Left lung (tissue), 10 donors: ENCODE measurements around the gene DCAF8. TPM values are rescaled to one million over a fixed set of nuclear protein-coding genes. Genes with fewer than 3 reads are reported as not detected.

Source experiments
- ATAC-seq: fragments of 200-7000 bp; cut with Tn5 transposase; one replicate; pipeline ENCODE4 v1.9.1; 2020; ENCODE audit warnings: moderate library complexity
- DNase-seq, 4 donors: peaks; one replicate each; pipeline ENCODE4 v3.0.0-alpha.2; 2013 to 2020
- H3K27ac ChIP-seq, 2 donors: fragments of 200-600 bp; sonication (generic) in 1 of 2; one replicate each; pipeline versions ENCODE4 v1.5.0 to v1.8.0; 2020 to 2021
- H3K27me3 ChIP-seq, 2 donors: fragments of 200-600 bp; sonication (generic) in 1 of 2; one replicate each; pipeline versions ENCODE4 v1.5.0 to v1.8.0; 2020 to 2021
- H3K36me3 ChIP-seq, 2 donors: fragments of 200-600 bp; sonication (generic) in 1 of 2; one replicate each; pipeline versions ENCODE4 v1.5.0 to v1.8.0; 2020 to 2021
- H3K4me1 ChIP-seq, 2 donors: fragments of 200-600 bp; one replicate each; pipeline ENCODE4 v1.8.0; 2021
- H3K4me3 ChIP-seq, 2 donors: fragments of 200-600 bp; sonication (generic) in 1 of 2; one replicate each; pipeline versions ENCODE4 v1.5.0 to v1.8.0; 2020 to 2021; ENCODE audit warnings: mild to moderate bottlenecking in 1 of 2
- H3K9me3 ChIP-seq, 2 donors: fragments of 200-600 bp; sonication (generic) in 1 of 2; one replicate each; pipeline versions ENCODE4 v1.5.0 to v1.8.0; 2020 to 2021
- CTCF ChIP-seq, 2 donors: fragments of 200-600 bp; sonication (generic) in 1 of 2; IDR thresholded peaks; one replicate each; pipeline versions ENCODE4 v1.5.0 to v1.8.0; 2021; ENCODE audit warnings: antibody characterized with exemption in 2 of 2
- intact Hi-C, 2 donors: fragments of 100-400 bp; cut with DNase I; formaldehyde crosslinking; loops; one replicate each; pipeline versions ENCODE4 v1.11.2 to v1.14.2; 2022
- polyA plus RNA-seq, 6 donors: library from polyadenylated mRNA; unstranded; fragments of 120-200 nt; gene quantifications; one replicate each; pipeline ENCODE4 v1.2.1, GENCODE V29; 2013; ENCODE audit not compliant: insufficient read length in 6 of 6
- total RNA-seq, 2 donors: library from RNA; stranded (reverse); fragmentation: NEBNext Ultra II Directional; extraction: Animal tissue kit (Norgen Biotek cat#: 25700); gene quantifications; one replicate each; pipeline ENCODE4 v1.2.1, GENCODE V29; 2021
- donor health status: DM: no; HTN: yes; CAD: no.
- donor health status: DM: no; HTN: no; CAD: no.

DCAF8 gene
- total and polyA plus RNA-seq, 8 donors, result 93.9 to 235 (median 200) TPM

- TF ChIP-seq CTCF (IDR thresholded peaks at IDR 0.05), result no peak
- ATAC-seq, result no peak
- peaks cover 0 to 6% of the 10 kb centered on the region in 2 donors for H3K27me3 ChIP-seq
- H3K27ac ChIP-seq, result no peak overlapping the region
- no peak for DNase-seq
- peaks cover 0 to 14% of the 10 kb centered on the region in 2 donors for H3K4me1 ChIP-seq
- H3K36me3 ChIP-seq, result no peaks in the 10 kb centered on the region
- intact Hi-C loops, result no loop called here
- no peaks in the 10 kb centered on the region for H3K9me3 ChIP-seq
- H3K4me3 ChIP-seq, result no peak overlapping the region
Measured at GRCh38 chr1:160166166-160166868, 96.0 kb downstream of the DCAF8 start.

Other genes starting within 250 kb of the DCAF8 start
- 1 to 10 TPM; 7.0 to 9.5 TPM for gene PIGM, start 230.6 kb downstream of the DCAF8 start, total RNA-seq
- gene PIGM, start 230.6 kb downstream of the DCAF8 start, polyA plus RNA-seq, result 10 to 100 TPM; 11.6 to 13.2 (median 12.6) TPM
- under 1 TPM in 1 of 2 donors, not detected in 1; 0.58 TPM for gene KCNJ10, start 192.4 kb downstream of the DCAF8 start, total RNA-seq
- gene KCNJ10, start 192.4 kb downstream of the DCAF8 start, polyA plus RNA-seq, result under 1 TPM; 0.27 to 0.72 (median 0.50) TPM
- not detected for gene KCNJ9, start 181.0 kb downstream of the DCAF8 start, total RNA-seq
- under 1 TPM in 3 of 6 donors, not detected in 3; 0.04 to 0.10 (median 0.08) TPM for gene KCNJ9, start 181.0 kb downstream of the DCAF8 start, polyA plus RNA-seq
- gene IGSF8, start 163.9 kb downstream of the DCAF8 start, total RNA-seq, result 10 to 100 TPM; 27.5 to 38.3 TPM
- 10 to 100 TPM; 28.3 to 33.7 (median 31.7) TPM for gene IGSF8, start 163.9 kb downstream of the DCAF8 start, polyA plus RNA-seq
- 1 to 10 TPM; 2.8 to 5.0 TPM for gene ATP1A2, start 146.8 kb downstream of the DCAF8 start, total RNA-seq
- 10 to 100 TPM in 4 of 6 donors, 1 to 10 TPM in 2; 7.7 to 15.9 (median 12.4) TPM for gene ATP1A2, start 146.8 kb downstream of the DCAF8 start, polyA plus RNA-seq
- gene ATP1A4, start 110.9 kb downstream of the DCAF8 start, total RNA-seq, result not detected
- under 1 TPM; 0.10 to 0.26 (median 0.17) TPM for gene ATP1A4, start 110.9 kb downstream of the DCAF8 start, polyA plus RNA-seq
- gene CASQ1, start 72.0 kb downstream of the DCAF8 start, total RNA-seq, result under 1 TPM; 0.17 to 0.29 TPM
- under 1 TPM in 5 of 6 donors, not detected in 1; 0.20 to 0.71 (median 0.41) TPM for gene CASQ1, start 72.0 kb downstream of the DCAF8 start, polyA plus RNA-seq
- gene PEA15, start 57.2 kb downstream of the DCAF8 start, total RNA-seq, result 100 to 1,000 TPM; 175 to 178 TPM
- 100 to 1,000 TPM; 131 to 149 (median 141) TPM for gene PEA15, start 57.2 kb downstream of the DCAF8 start, polyA plus RNA-seq
- gene PEX19, start 22.6 kb upstream of the DCAF8 start, total RNA-seq, result 10 to 100 TPM; 42.9 to 57.1 TPM
- 10 to 100 TPM; 67.0 to 76.0 (median 72.6) TPM for gene PEX19, start 22.6 kb upstream of the DCAF8 start, polyA plus RNA-seq
- gene COPA, start 80.7 kb upstream of the DCAF8 start, total RNA-seq, result 100 to 1,000 TPM; 174 to 181 TPM
- 100 to 1,000 TPM; 149 to 182 (median 172) TPM for gene COPA, start 80.7 kb upstream of the DCAF8 start, polyA plus RNA-seq
- gene NCSTN, start 80.8 kb upstream of the DCAF8 start, total RNA-seq, result 10 to 100 TPM; 90.7 to 93.8 TPM
- gene NCSTN, start 80.8 kb upstream of the DCAF8 start, polyA plus RNA-seq, result 100 to 1,000 TPM; 111 to 125 (median 118) TPM
- gene NHLH1, start 104.5 kb upstream of the DCAF8 start, total RNA-seq, result under 1 TPM; 0.09 to 0.26 TPM
- gene NHLH1, start 104.5 kb upstream of the DCAF8 start, polyA plus RNA-seq, result under 1 TPM; 0.13 to 0.58 (median 0.23) TPM
- 1 to 10 TPM; 2.7 to 5.5 TPM for gene VANGL2, start 138.0 kb upstream of the DCAF8 start, total RNA-seq
- 10 to 100 TPM; 35.6 to 42.7 (median 38.5) TPM for gene VANGL2, start 138.0 kb upstream of the DCAF8 start, polyA plus RNA-seq